K562 (cell line): Measurements from ENCODE around the gene MYL6B. TPM values are rescaled to one million over a fixed set of nuclear protein-coding genes. Genes with fewer than 3 reads are reported as not detected.

Source experiments
- ATAC-seq: fragments of 200-7000 bp; cut with Tn5 transposase; 3 replicates; pipeline ENCODE4 v1.9.1; 2020; ENCODE audit warnings: moderate library complexity
- BruUV-seq: library from RNA; stranded (reverse); fragments of 400-500 nt; replicated peaks from 2 replicates; lab custom pipeline; 2021; lab: Mats Ljungman, UMichigan
- CTCF ChIA-PET: fragments of 300-600 bp; formaldehyde crosslinking; extraction: SDS; loops from one replicate; lab custom pipeline; 2021; ENCODE audit warnings: low intra/inter-chr PET ratio; lab: Yijun Ruan, JAX
- POLR2A ChIA-PET: fragments of 300-600, 350-650 bp; sonication (Branson Sonifier 250); formaldehyde crosslinking; extraction: SDS; loops from one replicate; lab custom pipeline; 2021; ENCODE audit warnings: antibody characterized with exemption, inconsistent platforms; lab: Yijun Ruan, JAX
- DNase-seq, 4 experiments: peaks; one replicate each; pipeline versions ENCODE4 v3.0.0 to v3.0.0-alpha.2; 2011 to 2018; ENCODE audit warnings: low spot score in 3 of 4, mixed read lengths in 3 of 4; ENCODE audit errors: extremely low read depth in 1 of 4
- FAIRE-seq: peaks from 2 replicates; lab custom pipeline; 2011; peaks lifted over from hg19 to GRCh38; lab: Jason Lieb, UNC
- H2AFZ ChIP-seq: 2 replicates; pipeline ENCODE4 v1.6.0; 2011; ENCODE audit warnings: low read depth, low read length, control low read depth, inconsistent platforms
- H3K27ac ChIP-seq: fragments of 200-600 bp; 3 replicates; pipeline ENCODE4 v1.8.0; 2011; ENCODE audit warnings: low read depth, mild to moderate bottlenecking, control low read depth, inconsistent platforms, low read length, moderate library complexity, mixed read lengths; ENCODE audit errors: extremely low read depth
- H3K27me3 ChIP-seq, 2 experiments: fragments of 300-600 bp in 1 of 2; 2 replicates in 1 of 2; 3 replicates in 1 of 2; pipeline versions ENCODE4 v1.6.0 to v1.8.0; 2011; ENCODE audit warnings: inconsistent platforms in 2 of 2, low read length in 2 of 2, mild to moderate bottlenecking in 1 of 2, mixed read lengths in 1 of 2, moderate library complexity in 1 of 2; ENCODE audit not compliant: control insufficient read depth in 2 of 2, insufficient read depth in 2 of 2
- H3K36me3 ChIP-seq: fragments of 300-600 bp; 3 replicates; pipeline ENCODE4 v1.8.0; 2011; ENCODE audit warnings: mild to moderate bottlenecking, low read length, inconsistent platforms; ENCODE audit not compliant: control insufficient read depth, insufficient read depth
- H3K4me1 ChIP-seq, 2 experiments: fragments of 200-600 bp in 1 of 2; replicated peaks in 1 of 2; 2 replicates in 1 of 2; 3 replicates in 1 of 2; pipeline versions ENCODE4 v1.5.1 to v1.8.0; 2011; ENCODE audit warnings: inconsistent platforms in 2 of 2, low read length in 2 of 2, mild to moderate bottlenecking in 1 of 2, mixed read lengths in 1 of 2, moderate library complexity in 1 of 2; ENCODE audit not compliant: control insufficient read depth in 2 of 2, insufficient read depth in 2 of 2
- H3K4me2 ChIP-seq: 2 replicates; pipeline ENCODE4 v1.6.1; 2011; ENCODE audit warnings: low read length, control low read depth, inconsistent platforms, mixed read lengths; ENCODE audit not compliant: insufficient read depth
- H3K4me3 ChIP-seq: fragments of 200-600 bp; sonication (generic), shearing (Covaris generic); 2 replicates; pipeline ENCODE4 v1.5.1; 2016; ENCODE audit warnings: control low read depth, inconsistent platforms
- H3K79me2 ChIP-seq: fragments of 200-600 bp; 3 replicates; pipeline ENCODE4 v1.8.0; 2011; ENCODE audit warnings: low read length, inconsistent platforms; ENCODE audit not compliant: control insufficient read depth, insufficient read depth
- H3K9ac ChIP-seq, 2 experiments: 2 replicates each; pipeline versions ENCODE4 v1.6.0 to v1.6.1; 2011; ENCODE audit warnings: low read depth in 2 of 2, low read length in 2 of 2, control low read depth in 1 of 2, inconsistent platforms in 1 of 2, mild to moderate bottlenecking in 1 of 2, mixed read lengths in 1 of 2; ENCODE audit not compliant: insufficient read depth in 1 of 2
- H3K9me1 ChIP-seq: one replicate; pipeline ENCODE4 v1.6.0; 2011; ENCODE audit warnings: inconsistent platforms, mild to moderate bottlenecking, low read length, moderate library complexity; ENCODE audit not compliant: control insufficient read depth, insufficient read depth
- H3K9me3 ChIP-seq: replicated peaks from 2 replicates; pipeline ENCODE4 v1.5.1; 2011; ENCODE audit warnings: low read depth, low read length, inconsistent platforms; ENCODE audit not compliant: control insufficient read depth, insufficient read depth
- H4K20me1 ChIP-seq: replicated peaks from 2 replicates; pipeline ENCODE4 v1.6.1; 2011; ENCODE audit warnings: low read length, inconsistent platforms, mixed read lengths; ENCODE audit not compliant: control insufficient read depth, insufficient read depth
- ARID1B ChIP-seq: fragments of 450-650 bp; IDR thresholded peaks from 2 replicates; pipeline ENCODE4 v1.6.1; 2016; ENCODE audit warnings: antibody characterized with exemption, mild to moderate bottlenecking, inconsistent platforms
- E2F8 ChIP-seq: fragments of 450-650 bp; IDR thresholded peaks from 2 replicates; pipeline ENCODE4 v1.7.1; 2018; ENCODE audit warnings: mild to moderate bottlenecking, low read depth; ENCODE audit not compliant: partially characterized antibody
- FOXK1 ChIP-seq: sonication (generic); formaldehyde crosslinking; IDR thresholded peaks from 2 replicates; pipeline ENCODE4 v1.8.0; 2022; ENCODE audit warnings: missing genetic modification reagents, mild to moderate bottlenecking, borderline replicate concordance
- GATAD2A ChIP-seq: fragments of 450-650 bp; IDR thresholded peaks from 2 replicates; pipeline ENCODE4 v1.6.1; 2017
- GATAD2B ChIP-seq: fragments of 450-650 bp; IDR thresholded peaks from 2 replicates; pipeline ENCODE4 v1.6.1; 2017; ENCODE audit warnings: mild to moderate bottlenecking, borderline replicate concordance
- HSF4 ChIP-seq: fragments of 250-450 bp; sonication (Bioruptor Pico); IDR thresholded peaks from 2 replicates; pipeline ENCODE4 v2.1.2; 2022; ENCODE audit warnings: mild to moderate bottlenecking, moderate library complexity, borderline replicate concordance
- MAZ ChIP-seq, 2 experiments: fragments of 450-650 bp in 1 of 2; sonication (generic) in 1 of 2; formaldehyde crosslinking; IDR thresholded peaks in 1 of 2; conservative IDR thresholded peaks in 1 of 2; 2 replicates each; pipeline versions ENCODE4 v1.4.0 to v1.5.0; 2020; ENCODE audit warnings: mild to moderate bottlenecking in 1 of 2, missing genetic modification reagents in 1 of 2
- MYNN ChIP-seq, 2 experiments: sonication (generic); formaldehyde crosslinking in 1 of 2; IDR thresholded peaks; 2 replicates each; pipeline versions ENCODE4 v1.5.0 to v1.6.1; 2016 to 2020; ENCODE audit warnings: antibody characterized with exemption in 1 of 2, missing genetic modification reagents in 1 of 2
- PTTG1 ChIP-seq: fragments of 450-650 bp; IDR thresholded peaks from 2 replicates; pipeline ENCODE4 v1.6.1; 2016; ENCODE audit warnings: low read depth, mild to moderate bottlenecking, missing genetic modification characterization, missing compliant biosample characterization
- SOX6 ChIP-seq: fragments of 450-650 bp; IDR thresholded peaks from 2 replicates; pipeline ENCODE4 v1.6.1; 2014; ENCODE audit warnings: mild to moderate bottlenecking
- TBP ChIP-seq: optimal IDR thresholded peaks from 2 replicates; pipeline ENCODE3; 2011; ENCODE audit warnings: low read depth, low read length, improper control_type of control experiment
- XRCC3 ChIP-seq: fragments of 450-650 bp; IDR thresholded peaks from 2 replicates; pipeline ENCODE4 v1.6.1; 2017; ENCODE audit warnings: mild to moderate bottlenecking, moderate library complexity
- ZFP91 ChIP-seq: sonication (generic); formaldehyde crosslinking; IDR thresholded peaks from 2 replicates; pipeline ENCODE4 v1.8.0; 2022; ENCODE audit warnings: mild to moderate bottlenecking, missing genetic modification reagents
- ZNF324 ChIP-seq: fragments of 250-450 bp; sonication (Bioruptor Pico); IDR thresholded peaks from 2 replicates; pipeline ENCODE4 v1.4.0; 2020; ENCODE audit warnings: mild to moderate bottlenecking
- ZNF830 ChIP-seq: fragments of 250-450 bp; sonication (Bioruptor Pico); IDR thresholded peaks from 2 replicates; pipeline ENCODE4 v1.5.0; 2021; ENCODE audit warnings: mild to moderate bottlenecking
- WGBS: fragments of 100-300 bp; shearing (Covaris generic); methylation state at CpG from one replicate; pipeline ENCODE4 v1.1.6; 2016; ENCODE audit warnings: low coverage, mixed read lengths; ENCODE audit not compliant: insufficient coverage; ENCODE audit errors: missing lambda C conversion rate; 5-methylcytosine and 5-hydroxymethylcytosine counted together
- in situ Hi-C: fragments of 300-500 bp; cut with MboI; formaldehyde crosslinking; loops from 4 replicates; pipeline ENCODE4 v1.15.0; 2018; ENCODE audit warnings: inconsistent platforms, mixed read lengths
- intact Hi-C: fragments of 100-400 bp; cut with micrococcal nuclease; formaldehyde crosslinking; loops from 2 replicates; pipeline ENCODE4 v1.14.2; 2022
- polyA plus RNA-seq, 8 experiments: library from polyadenylated mRNA; depleted of rRNA in 4 of 8; stranded (reverse) in 5 of 8; unstranded in 3 of 8; fragments of >200 nt; fragmentation: Nextera tagmentation in 2 of 8; fragmentation: Illumina TruSeq in 1 of 8; extraction: Ambion mirVana in 2 of 8; extraction: Trizol in 1 of 8; gene quantifications; 2 replicates each; pipeline versions ENCODE4 v1.2.1 to v1.2.3, GENCODE V29; 2011 to 2014; ENCODE audit warnings: inconsistent platforms in 1 of 8, missing spikeins in 1 of 8
- total RNA-seq, 7 experiments: library from RNA; depleted of rRNA in 6 of 7; stranded (reverse); fragments of >200 nt in 6 of 7; fragmentation: Illumina TruSeq in 2 of 7; extraction: Trizol in 2 of 7; gene quantifications; 2 replicates each; pipeline versions ENCODE4 v1.2.1 to v1.2.3, GENCODE V29; 2011 to 2021; ENCODE audit warnings: low replicate concordance in 1 of 7
- TF ChIP-seq, protein P1 (sequence below): fragments of 250-450 bp; sonication (Bioruptor Pico); IDR thresholded peaks from 2 replicates; pipeline ENCODE4 v1.4.0; 2020; ENCODE audit warnings: mild to moderate bottlenecking, moderate library complexity

Gene MYL6B
- total and polyA plus RNA-seq, 9 of the 15 experiments (the other 6 are each of a cell fraction or from before 2014, with no cell fraction given) = 42.8 to 77.3 (median 68.6) TPM

GRCh38 chr12:56129206-56129941 is 23.0 kb upstream of the MYL6B start:
- CTCF ChIA-PET = no interaction called here
- in situ Hi-C loops = loop anchor here (5.0 to 10.0 kb wide), 2 partner anchors 58 to 335 kb away; partner anchors contain the start of genes SMARCC2 and SPRYD4
- FAIRE-seq = no peak
- peaks cover 49% of the 10 kb centered on the region for H3K36me3 ChIP-seq
- no peaks in the 10 kb centered on the region for H3K27me3 ChIP-seq
- H3K79me2 ChIP-seq = peaks cover 60% of the 10 kb centered on the region
- peak overlapping the region; percentile 98 for H3K4me2 ChIP-seq
- intact Hi-C loops = no loop called here
- 0 out of 2 replicates have a peak overlapping the region, but pooled peaks have one; percentile 10 for H2AFZ ChIP-seq
- H3K9ac ChIP-seq = peak overlapping the region; percentile 96 to 98
- peak; percentile 66 for ATAC-seq
- H3K4me3 ChIP-seq = peak overlapping the region; percentile 92
- DNase-seq = peak; percentile 78 to 87 (median 79)
- POLR2A ChIA-PET = interaction anchor here (0.7 to 5.6 kb wide), 11 partner anchors 12 to 1744 kb away, joined by 3 to 85 read pairs (median 7); partner anchors contain the start of genes MYL6, PA2G4, RNF41 and RPL41
- H3K9me1 ChIP-seq = peaks cover 6% of the 10 kb centered on the region
- H3K4me1 ChIP-seq = peaks cover 27 to 38% of the 10 kb centered on the region in 2 experiments
- peaks cover 5% of the 10 kb centered on the region for H4K20me1 ChIP-seq
- H3K27ac ChIP-seq = peak overlapping the region; percentile 93
- BruUV-seq = no TSS peak
- WGBS = 0% methylated on average over 27 of the region's 29 CpGs
- H3K9me3 ChIP-seq = no peaks in the 10 kb centered on the region
- TF ChIP-seq MAZ (CRISPR knock-in tag; conservative IDR thresholded peaks at IDR 0.05 in 1 of 2, IDR thresholded peaks at IDR 0.05 in 1 of 2) = peak; percentile 75 to 84
- TF ChIP-seq, protein P1, sequence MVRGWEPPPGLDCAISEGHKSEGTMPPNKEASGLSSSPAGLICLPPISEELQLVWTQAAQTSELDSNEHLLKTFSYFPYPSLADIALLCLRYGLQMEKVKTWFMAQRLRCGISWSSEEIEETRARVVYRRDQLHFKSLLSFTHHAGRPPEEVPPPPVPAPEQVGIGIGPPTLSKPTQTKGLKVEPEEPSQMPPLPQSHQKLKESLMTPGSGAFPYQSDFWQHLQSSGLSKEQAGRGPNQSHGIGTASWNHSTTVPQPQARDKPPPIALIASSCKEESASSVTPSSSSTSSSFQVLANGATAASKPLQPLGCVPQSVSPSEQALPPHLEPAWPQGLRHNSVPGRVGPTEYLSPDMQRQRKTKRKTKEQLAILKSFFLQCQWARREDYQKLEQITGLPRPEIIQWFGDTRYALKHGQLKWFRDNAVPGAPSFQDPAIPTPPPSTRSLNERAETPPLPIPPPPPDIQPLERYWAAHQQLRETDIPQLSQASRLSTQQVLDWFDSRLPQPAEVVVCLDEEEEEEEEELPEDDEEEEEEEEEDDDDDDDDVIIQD (CRISPR knock-in tag) = 0 out of 2 replicates have a peak, but pooled peaks have one; percentile 30
- peak; percentile 65 for TF ChIP-seq SOX6
- TF ChIP-seq ARID1B = peak; percentile 69
- peak; percentile 80 for TF ChIP-seq MYNN (IDR thresholded peaks at IDR 0.05)
- no peak for TF ChIP-seq MYNN (CRISPR knock-in tag; IDR thresholded peaks at IDR 0.05)
- TF ChIP-seq GATAD2B = no peak
- TF ChIP-seq E2F8 = peak; percentile 38
- TF ChIP-seq GATAD2A = 0 out of 2 replicates have a peak, but pooled peaks have one; percentile 35
- TF ChIP-seq ZNF830 (CRISPR knock-in tag) = peak; percentile 50; the same call in 1 of the 2 replicates
- TF ChIP-seq ZNF324 (CRISPR knock-in tag) = no peak
- no peak for TF ChIP-seq FOXK1 (CRISPR knock-in tag)
- no peak for TF ChIP-seq HSF4 (CRISPR knock-in tag)
- no peak for TF ChIP-seq XRCC3
- TF ChIP-seq ZFP91 (CRISPR knock-in tag) = no peak
- no peak for TF ChIP-seq PTTG1 (tag)
- peak; percentile 59 for TF ChIP-seq TBP
